K562 (cell line): Measurements from ENCODE around the gene NR6A1. TPM values are rescaled to one million over a fixed set of nuclear protein-coding genes. Genes with fewer than 3 reads are reported as not detected.
A peak's percentile ranks its signal among the peaks of the same experiment; 100 is the strongest.

Experiments used
- ATAC-seq: fragments of 200-7000 bp; cut with Tn5 transposase; 3 replicates; pipeline ENCODE4 v1.9.1; 2020; ENCODE audit warnings: moderate library complexity
- BruUV-seq: library from RNA; stranded (reverse); fragments of 400-500 nt; replicated peaks from 2 replicates; lab custom pipeline; 2021; lab: Mats Ljungman, UMichigan
- CTCF ChIA-PET: fragments of 300-600 bp; formaldehyde crosslinking; extraction: SDS; loops from one replicate; lab custom pipeline; 2021; ENCODE audit warnings: low intra/inter-chr PET ratio; lab: Yijun Ruan, JAX
- POLR2A ChIA-PET: fragments of 300-600, 350-650 bp; sonication (Branson Sonifier 250); formaldehyde crosslinking; extraction: SDS; loops from one replicate; lab custom pipeline; 2021; ENCODE audit warnings: antibody characterized with exemption, inconsistent platforms; lab: Yijun Ruan, JAX
- DNase-seq, 4 experiments: peaks; one replicate each; pipeline versions ENCODE4 v3.0.0 to v3.0.0-alpha.2; 2011 to 2018; ENCODE audit warnings: low spot score in 3 of 4, mixed read lengths in 3 of 4; ENCODE audit errors: extremely low read depth in 1 of 4
- FAIRE-seq: peaks from 2 replicates; lab custom pipeline; 2011; peaks lifted over from hg19 to GRCh38; lab: Jason Lieb, UNC
- H2AFZ ChIP-seq: 2 replicates; pipeline ENCODE4 v1.6.0; 2011; ENCODE audit warnings: low read depth, low read length, control low read depth, inconsistent platforms
- H3K27ac ChIP-seq: fragments of 200-600 bp; 3 replicates; pipeline ENCODE4 v1.8.0; 2011; ENCODE audit warnings: low read depth, mild to moderate bottlenecking, control low read depth, inconsistent platforms, low read length, moderate library complexity, mixed read lengths; ENCODE audit errors: extremely low read depth
- H3K27me3 ChIP-seq, 2 experiments: fragments of 300-600 bp in 1 of 2; 2 replicates in 1 of 2; 3 replicates in 1 of 2; pipeline versions ENCODE4 v1.6.0 to v1.8.0; 2011; ENCODE audit warnings: inconsistent platforms in 2 of 2, low read length in 2 of 2, mild to moderate bottlenecking in 1 of 2, mixed read lengths in 1 of 2, moderate library complexity in 1 of 2; ENCODE audit not compliant: control insufficient read depth in 2 of 2, insufficient read depth in 2 of 2
- H3K36me3 ChIP-seq: fragments of 300-600 bp; 3 replicates; pipeline ENCODE4 v1.8.0; 2011; ENCODE audit warnings: mild to moderate bottlenecking, low read length, inconsistent platforms; ENCODE audit not compliant: control insufficient read depth, insufficient read depth
- H3K4me1 ChIP-seq, 2 experiments: fragments of 200-600 bp in 1 of 2; replicated peaks in 1 of 2; 2 replicates in 1 of 2; 3 replicates in 1 of 2; pipeline versions ENCODE4 v1.5.1 to v1.8.0; 2011; ENCODE audit warnings: inconsistent platforms in 2 of 2, low read length in 2 of 2, mild to moderate bottlenecking in 1 of 2, mixed read lengths in 1 of 2, moderate library complexity in 1 of 2; ENCODE audit not compliant: control insufficient read depth in 2 of 2, insufficient read depth in 2 of 2
- H3K4me2 ChIP-seq: 2 replicates; pipeline ENCODE4 v1.6.1; 2011; ENCODE audit warnings: low read length, control low read depth, inconsistent platforms, mixed read lengths; ENCODE audit not compliant: insufficient read depth
- H3K4me3 ChIP-seq: fragments of 200-600 bp; sonication (generic), shearing (Covaris generic); 2 replicates; pipeline ENCODE4 v1.5.1; 2016; ENCODE audit warnings: control low read depth, inconsistent platforms
- H3K79me2 ChIP-seq: fragments of 200-600 bp; 3 replicates; pipeline ENCODE4 v1.8.0; 2011; ENCODE audit warnings: low read length, inconsistent platforms; ENCODE audit not compliant: control insufficient read depth, insufficient read depth
- H3K9ac ChIP-seq, 2 experiments: 2 replicates each; pipeline versions ENCODE4 v1.6.0 to v1.6.1; 2011; ENCODE audit warnings: low read depth in 2 of 2, low read length in 2 of 2, control low read depth in 1 of 2, inconsistent platforms in 1 of 2, mild to moderate bottlenecking in 1 of 2, mixed read lengths in 1 of 2; ENCODE audit not compliant: insufficient read depth in 1 of 2
- H3K9me1 ChIP-seq: one replicate; pipeline ENCODE4 v1.6.0; 2011; ENCODE audit warnings: inconsistent platforms, mild to moderate bottlenecking, low read length, moderate library complexity; ENCODE audit not compliant: control insufficient read depth, insufficient read depth
- H3K9me3 ChIP-seq: replicated peaks from 2 replicates; pipeline ENCODE4 v1.5.1; 2011; ENCODE audit warnings: low read depth, low read length, inconsistent platforms; ENCODE audit not compliant: control insufficient read depth, insufficient read depth
- H4K20me1 ChIP-seq: replicated peaks from 2 replicates; pipeline ENCODE4 v1.6.1; 2011; ENCODE audit warnings: low read length, inconsistent platforms, mixed read lengths; ENCODE audit not compliant: control insufficient read depth, insufficient read depth
- BHLHE40 ChIP-seq: IDR thresholded peaks from 2 replicates; pipeline ENCODE4 v1.6.1; 2011; ENCODE audit warnings: low read length, improper control_type of control experiment
- CBFA2T2 ChIP-seq: fragments of 450-650 bp; conservative IDR thresholded peaks from 2 replicates; pipeline ENCODE4 v1.6.1; 2017; ENCODE audit warnings: mild to moderate bottlenecking
- CBX8 ChIP-seq: fragments of 200-600 bp; sonication (generic); IDR thresholded peaks from 2 replicates; pipeline ENCODE4 v1.6.1; 2012; ENCODE audit warnings: borderline replicate concordance, mixed run types, low read depth, mild to moderate bottlenecking, moderate library complexity, mixed read lengths, low read length, control low read depth, inconsistent platforms; ENCODE audit not compliant: poor library complexity, severe bottlenecking; ENCODE audit errors: extremely low read depth
- CREB3L1 ChIP-seq: fragments of 450-650 bp; IDR thresholded peaks from 2 replicates; pipeline ENCODE4 v1.6.1; 2014; ENCODE audit warnings: low read depth, mild to moderate bottlenecking, moderate library complexity, borderline replicate concordance
- DPF2 ChIP-seq: fragments of 450-650 bp; IDR thresholded peaks from 2 replicates; pipeline ENCODE4 v1.6.1; 2016
- ELK1 ChIP-seq: sonication (generic); formaldehyde crosslinking; IDR thresholded peaks from 2 replicates; pipeline ENCODE4 v1.8.1; 2022; ENCODE audit warnings: missing genetic modification reagents
- FOXK1 ChIP-seq: sonication (generic); formaldehyde crosslinking; IDR thresholded peaks from 2 replicates; pipeline ENCODE4 v1.8.0; 2022; ENCODE audit warnings: missing genetic modification reagents, mild to moderate bottlenecking, borderline replicate concordance
- FOXO4 ChIP-seq: fragments of 450-650 bp; formaldehyde crosslinking; IDR thresholded peaks from 2 replicates; pipeline ENCODE4 v1.4.0; 2020; ENCODE audit warnings: mild to moderate bottlenecking, moderate library complexity
- MIER1 ChIP-seq: fragments of 450-650 bp; IDR thresholded peaks from 2 replicates; pipeline ENCODE4 v1.6.1; 2016; ENCODE audit warnings: antibody characterized with exemption, mild to moderate bottlenecking, low read depth
- MTA2 ChIP-seq: fragments of 450-650 bp; IDR thresholded peaks from 2 replicates; pipeline ENCODE4 v1.6.1; 2016; ENCODE audit warnings: low read depth
- NFE2 ChIP-seq: IDR thresholded peaks from 2 replicates; pipeline ENCODE4 v1.6.1; 2014; ENCODE audit warnings: antibody characterized with exemption, low read depth
- NR3C1 ChIP-seq: sonication (generic); formaldehyde crosslinking; IDR thresholded peaks from 2 replicates; pipeline ENCODE4 v1.8.1; 2022; ENCODE audit warnings: missing genetic modification reagents
- SNRNP70 ChIP-seq: fragments of 200-400 bp; formaldehyde crosslinking; optimal IDR thresholded peaks from 2 replicates; pipeline ENCODE3; 2017; ENCODE audit warnings: low read depth, low read length
- TRIM24 ChIP-seq, 2 experiments: fragments of 450-650 bp; IDR thresholded peaks; 2 replicates each; pipeline ENCODE4 v1.6.1; 2016
- ZFP36 ChIP-seq: fragments of 150-350 bp; IDR thresholded peaks from 2 replicates; pipeline ENCODE4 v1.6.1; 2018; ENCODE audit warnings: low read length, low read depth; ENCODE audit not compliant: partially characterized antibody
- ZNF436 ChIP-seq: fragments of 250-450, 450-650 bp; sonication (Bioruptor Pico); formaldehyde crosslinking; IDR thresholded peaks from 2 replicates; pipeline ENCODE4 v1.7.0; 2020; ENCODE audit warnings: mild to moderate bottlenecking
- ZNF57 ChIP-seq: fragments of 450-650 bp; formaldehyde crosslinking; IDR thresholded peaks from 2 replicates; pipeline ENCODE4 v1.4.0; 2020; ENCODE audit warnings: mild to moderate bottlenecking, moderate library complexity
- ZNF766 ChIP-seq: fragments of 200-800 bp; sonication (Bioruptor generic); conservative IDR thresholded peaks from 2 replicates; pipeline ENCODE4 v1.6.1; 2016; ENCODE audit warnings: missing genetic modification characterization, missing compliant biosample characterization
- WGBS: fragments of 100-300 bp; shearing (Covaris generic); methylation state at CpG from one replicate; pipeline ENCODE4 v1.1.6; 2016; ENCODE audit warnings: low coverage, mixed read lengths; ENCODE audit not compliant: insufficient coverage; ENCODE audit errors: missing lambda C conversion rate; 5-methylcytosine and 5-hydroxymethylcytosine counted together
- in situ Hi-C: fragments of 300-500 bp; cut with MboI; formaldehyde crosslinking; loops from 4 replicates; pipeline ENCODE4 v1.15.0; 2018; ENCODE audit warnings: inconsistent platforms, mixed read lengths
- intact Hi-C: fragments of 100-400 bp; cut with micrococcal nuclease; formaldehyde crosslinking; loops from 2 replicates; pipeline ENCODE4 v1.14.2; 2022
- polyA plus RNA-seq, 8 experiments: library from polyadenylated mRNA; depleted of rRNA in 4 of 8; stranded (reverse) in 5 of 8; unstranded in 3 of 8; fragments of >200 nt; fragmentation: Nextera tagmentation in 2 of 8; fragmentation: Illumina TruSeq in 1 of 8; extraction: Ambion mirVana in 2 of 8; extraction: Trizol in 1 of 8; gene quantifications; 2 replicates each; pipeline versions ENCODE4 v1.2.1 to v1.2.3, GENCODE V29; 2011 to 2014; ENCODE audit warnings: inconsistent platforms in 1 of 8, missing spikeins in 1 of 8
- total RNA-seq, 7 experiments: library from RNA; depleted of rRNA in 6 of 7; stranded (reverse); fragments of >200 nt in 6 of 7; fragmentation: Illumina TruSeq in 2 of 7; extraction: Trizol in 2 of 7; gene quantifications; 2 replicates each; pipeline versions ENCODE4 v1.2.1 to v1.2.3, GENCODE V29; 2011 to 2021; ENCODE audit warnings: low replicate concordance in 1 of 7

The NR6A1 gene
- total and polyA plus RNA-seq, 9 of the 15 experiments (the other 6 are each of a cell fraction or from before 2014, with no cell fraction given), result 9.7 to 55.4 (median 28.3) TPM

GRCh38 chr9:124808246-124808956 is 37.3 kb upstream of the NR6A1 start (continued):
- TF ChIP-seq CREB3L1 (no peak), ZFP36 (no peak), BHLHE40 (peak; percentile 57; the same call in 1 of the 2 replicates), ZNF766 (no peak), DPF2 (0 out of 2 replicates have a peak, but pooled peaks have one; percentile 21), SNRNP70 (no peak), ZNF57 (CRISPR knock-in tag) (no peak), TRIM24 (IDR thresholded peaks at IDR 0.05) (0 out of 4 replicates have a peak, but pooled peaks have one; percentile 9 to 11), MTA2 (no peak), CBFA2T2 (peak; percentile 53; the same call in 1 of the 2 replicates)

GRCh38 chr9:124805186-124805585 is 34.1 kb upstream of the NR6A1 start:
- Histone ChIP-seq H3K9me3 (no peaks in the 10 kb centered on the region), H3K9ac (no peak overlapping the region), H3K9me1 (no peaks in the 10 kb centered on the region), H2AFZ (no peak overlapping the region), H3K79me2 (no peaks in the 10 kb centered on the region), H3K36me3 (no peaks in the 10 kb centered on the region), H3K4me3 (no peak overlapping the region), H3K4me1 (peaks cover 2 to 22% of the 10 kb centered on the region in 2 experiments; a peak in 4 of 5 replicates), H4K20me1 (no peaks in the 10 kb centered on the region), H3K27me3 (peaks cover 4 to 17% of the 10 kb centered on the region in 2 experiments; a peak in 3 of 5 replicates), H3K4me2 (no peak overlapping the region), H3K27ac (no peak overlapping the region)
- POLR2A ChIA-PET, result interaction anchor here (1.4 kb wide), 1 partner anchor 9 kb away, joined by 4 read pairs; no protein-coding TSS in a partner anchor
- FAIRE-seq, result peak; percentile 6
- no TSS peak for BruUV-seq
- intact Hi-C loops (no loop called here), in situ Hi-C loops (no loop called here)
- no peak for DNase-seq
- WGBS, result 23% methylated on average over 4 of the region's 4 CpGs
- CTCF ChIA-PET, result no interaction called here
- ATAC-seq, result no peak
- no peak for TF ChIP-seq CBX8
- no peak for TF ChIP-seq FOXO4
- no peak for TF ChIP-seq FOXK1
- TF ChIP-seq NR3C1 (CRISPR knock-in tag), result no peak
- TF ChIP-seq ELK1, result no peak
- TF ChIP-seq NFE2, result no peak
- no peak for TF ChIP-seq MIER1
- TF ChIP-seq ZNF436, result no peak
